RWPE2 (cell line): Measurements from ENCODE around the gene PDZD8.
A peak's percentile ranks its signal among the peaks of the same experiment; 100 is the strongest.

ENCODE experiments used
- ATAC-seq: fragments of 200-7000 bp; cut with Tn5 transposase; 3 replicates; pipeline ENCODE4 v1.9.1; 2021; ENCODE audit warnings: low read depth
- DNase-seq: peaks from one replicate; pipeline ENCODE4 v3.0.0-alpha.2; 2020; ENCODE audit warnings: low spot score
- H3K27ac ChIP-seq: fragments of 450-650 bp; 2 replicates; pipeline ENCODE4 v1.5.1; 2017; ENCODE audit warnings: mild to moderate bottlenecking; ENCODE audit not compliant: poor library complexity, severe bottlenecking
- H3K27me3 ChIP-seq: fragments of 250-450 bp; sonication (Bioruptor Pico); 2 replicates; pipeline ENCODE4 v1.5.1; 2021; ENCODE audit warnings: mild to moderate bottlenecking, moderate library complexity; ENCODE audit not compliant: insufficient read depth, poor library complexity, severe bottlenecking
- H3K36me3 ChIP-seq: fragments of 250-450 bp; sonication (Bioruptor Pico); 2 replicates; pipeline ENCODE4 v1.5.1; 2020; ENCODE audit warnings: low read depth, mild to moderate bottlenecking, moderate library complexity
- H3K4me1 ChIP-seq: fragments of 250-450 bp; sonication (Bioruptor Pico); 2 replicates; pipeline ENCODE4 v1.5.1; 2021; ENCODE audit warnings: mild to moderate bottlenecking, moderate library complexity; ENCODE audit not compliant: insufficient read depth, poor library complexity, severe bottlenecking
- H3K4me3 ChIP-seq: fragments of 250-450 bp; sonication (Bioruptor Pico); 2 replicates; pipeline ENCODE4 v1.5.1; 2021; ENCODE audit warnings: mild to moderate bottlenecking, moderate library complexity; ENCODE audit not compliant: severe bottlenecking
- H3K9me3 ChIP-seq: fragments of 250-450 bp; sonication (Bioruptor Pico); 2 replicates; pipeline ENCODE4 v1.5.1; 2021; ENCODE audit warnings: mild to moderate bottlenecking, moderate library complexity; ENCODE audit not compliant: severe bottlenecking
- TF ChIP-seq, protein P1 (sequence below): fragments of 450-650 bp; IDR thresholded peaks from one replicate; pipeline ENCODE4 v1.5.1; 2017; ENCODE audit warnings: mild to moderate bottlenecking, moderate library complexity; ENCODE audit not compliant: poor library complexity, severe bottlenecking

PDZD8 gene

DNA sequence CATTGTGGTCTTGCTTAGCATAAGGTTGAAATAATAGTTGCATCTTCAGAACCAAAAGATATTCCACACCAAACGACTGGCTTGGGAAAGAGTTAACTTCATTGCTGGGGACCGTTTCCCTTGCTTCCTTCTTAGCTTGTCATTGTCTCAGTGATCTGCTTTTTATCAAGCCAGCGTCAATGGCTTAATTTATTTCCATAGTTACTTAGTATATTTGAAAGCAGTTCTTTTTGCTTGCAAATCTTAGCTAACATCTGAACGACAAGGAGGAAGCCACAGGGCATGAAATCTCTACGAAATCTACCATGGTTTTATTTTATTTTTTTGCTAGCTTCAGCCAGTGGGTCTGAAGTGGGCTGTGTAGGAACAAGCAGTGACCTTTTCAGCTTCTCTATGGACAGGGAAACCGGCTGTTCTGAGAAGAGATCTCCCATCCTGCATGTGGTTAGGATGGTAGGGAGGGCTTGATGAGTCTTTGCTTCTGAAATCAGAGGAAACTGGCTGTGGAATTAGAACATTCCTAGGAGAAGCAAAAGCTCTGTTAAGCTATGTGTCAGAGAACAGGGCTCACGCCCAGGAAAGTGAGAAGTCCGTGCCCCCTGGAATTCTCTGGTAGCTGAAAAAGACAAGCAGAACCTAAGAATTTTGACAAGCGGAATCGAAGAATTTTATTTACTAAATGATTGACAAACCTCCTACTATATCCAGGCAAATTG, 126.3 kb downstream of the PDZD8 start:
- ATAC-seq (no peak), DNase-seq (no peak)
- H3K27ac ChIP-seq, result no peak overlapping the region
- H3K36me3 ChIP-seq, result no peaks in the 10 kb centered on the region
- no peak overlapping the region for H3K4me3 ChIP-seq
- H3K27me3 ChIP-seq, result peaks cover 4% of the 10 kb centered on the region
- H3K9me3 ChIP-seq, result no peaks in the 10 kb centered on the region
- H3K4me1 ChIP-seq, result no peaks in the 10 kb centered on the region
- TF ChIP-seq, protein P1, sequence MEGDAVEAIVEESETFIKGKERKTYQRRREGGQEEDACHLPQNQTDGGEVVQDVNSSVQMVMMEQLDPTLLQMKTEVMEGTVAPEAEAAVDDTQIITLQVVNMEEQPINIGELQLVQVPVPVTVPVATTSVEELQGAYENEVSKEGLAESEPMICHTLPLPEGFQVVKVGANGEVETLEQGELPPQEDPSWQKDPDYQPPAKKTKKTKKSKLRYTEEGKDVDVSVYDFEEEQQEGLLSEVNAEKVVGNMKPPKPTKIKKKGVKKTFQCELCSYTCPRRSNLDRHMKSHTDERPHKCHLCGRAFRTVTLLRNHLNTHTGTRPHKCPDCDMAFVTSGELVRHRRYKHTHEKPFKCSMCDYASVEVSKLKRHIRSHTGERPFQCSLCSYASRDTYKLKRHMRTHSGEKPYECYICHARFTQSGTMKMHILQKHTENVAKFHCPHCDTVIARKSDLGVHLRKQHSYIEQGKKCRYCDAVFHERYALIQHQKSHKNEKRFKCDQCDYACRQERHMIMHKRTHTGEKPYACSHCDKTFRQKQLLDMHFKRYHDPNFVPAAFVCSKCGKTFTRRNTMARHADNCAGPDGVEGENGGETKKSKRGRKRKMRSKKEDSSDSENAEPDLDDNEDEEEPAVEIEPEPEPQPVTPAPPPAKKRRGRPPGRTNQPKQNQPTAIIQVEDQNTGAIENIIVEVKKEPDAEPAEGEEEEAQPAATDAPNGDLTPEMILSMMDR, result no peak

DNA sequence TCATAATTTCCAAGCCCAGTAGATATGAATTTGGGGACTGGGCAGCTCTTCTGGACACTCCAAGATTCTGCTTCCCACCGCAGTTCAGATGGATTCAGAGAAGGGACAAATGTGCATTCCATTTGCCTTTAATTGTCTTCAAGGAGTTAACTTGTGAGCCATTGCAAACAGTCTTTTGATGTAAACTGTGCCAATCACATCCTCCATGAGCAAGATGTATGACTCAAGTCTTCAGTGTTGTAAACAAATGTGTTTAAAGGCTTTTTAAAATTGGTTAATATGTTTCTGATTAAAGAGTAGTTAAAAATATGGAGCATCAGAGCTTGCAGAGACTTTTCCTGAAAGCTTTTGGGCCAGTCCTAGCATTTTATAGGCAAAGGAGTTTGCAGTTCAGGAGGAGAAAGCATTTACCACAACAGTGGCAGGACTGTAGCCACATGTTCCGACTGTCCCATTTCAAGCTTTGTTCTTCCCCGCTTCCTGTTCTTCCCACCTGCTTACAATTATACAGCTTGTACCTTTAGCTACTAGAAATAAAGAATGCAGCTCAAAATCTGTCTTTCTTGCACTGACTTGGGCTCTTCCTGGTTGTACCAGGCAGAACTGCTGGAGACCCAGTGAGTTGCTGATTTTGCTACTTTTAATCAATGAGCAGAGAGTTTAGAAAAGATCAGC, 128.1 kb downstream of the PDZD8 start:
- DNase-seq (no peak), ATAC-seq (no peak)
- no peaks in the 10 kb centered on the region for H3K36me3 ChIP-seq
- H3K4me3 ChIP-seq, result no peak overlapping the region
- H3K4me1 ChIP-seq, result no peaks in the 10 kb centered on the region
- no peaks in the 10 kb centered on the region for H3K9me3 ChIP-seq
- H3K27ac ChIP-seq, result no peak overlapping the region
- TF ChIP-seq, protein P1, result no peak
- peaks cover 19% of the 10 kb centered on the region for H3K27me3 ChIP-seq

DNA sequence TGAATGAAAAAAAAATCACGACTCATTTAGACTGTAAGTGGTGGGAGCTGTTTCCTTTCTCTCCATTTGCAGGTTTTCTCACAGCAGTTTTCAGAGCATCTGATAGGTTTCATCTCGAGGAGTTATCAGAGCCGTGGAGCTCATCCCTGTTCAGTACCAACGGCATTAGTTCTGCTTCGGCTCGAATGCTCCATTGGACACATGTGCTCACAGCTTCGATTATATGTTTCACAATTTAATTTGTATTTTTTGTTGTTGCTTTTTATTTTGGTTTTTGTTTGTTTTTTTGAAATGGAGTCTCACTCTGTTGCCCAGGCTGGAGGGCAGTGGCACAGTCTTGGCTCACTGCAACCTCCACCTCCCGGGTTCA, 132.8 kb downstream of the PDZD8 start:
- H3K36me3 ChIP-seq, result no peaks in the 10 kb centered on the region
- H3K4me3 ChIP-seq, result no peak overlapping the region
- H3K4me1 ChIP-seq, result no peaks in the 10 kb centered on the region
- no peaks in the 10 kb centered on the region for H3K9me3 ChIP-seq
- peaks cover 44% of the 10 kb centered on the region for H3K27me3 ChIP-seq
- ATAC-seq, result no peak
- no peak for DNase-seq
- no peak overlapping the region for H3K27ac ChIP-seq
- TF ChIP-seq, protein P1, result no peak

DNA sequence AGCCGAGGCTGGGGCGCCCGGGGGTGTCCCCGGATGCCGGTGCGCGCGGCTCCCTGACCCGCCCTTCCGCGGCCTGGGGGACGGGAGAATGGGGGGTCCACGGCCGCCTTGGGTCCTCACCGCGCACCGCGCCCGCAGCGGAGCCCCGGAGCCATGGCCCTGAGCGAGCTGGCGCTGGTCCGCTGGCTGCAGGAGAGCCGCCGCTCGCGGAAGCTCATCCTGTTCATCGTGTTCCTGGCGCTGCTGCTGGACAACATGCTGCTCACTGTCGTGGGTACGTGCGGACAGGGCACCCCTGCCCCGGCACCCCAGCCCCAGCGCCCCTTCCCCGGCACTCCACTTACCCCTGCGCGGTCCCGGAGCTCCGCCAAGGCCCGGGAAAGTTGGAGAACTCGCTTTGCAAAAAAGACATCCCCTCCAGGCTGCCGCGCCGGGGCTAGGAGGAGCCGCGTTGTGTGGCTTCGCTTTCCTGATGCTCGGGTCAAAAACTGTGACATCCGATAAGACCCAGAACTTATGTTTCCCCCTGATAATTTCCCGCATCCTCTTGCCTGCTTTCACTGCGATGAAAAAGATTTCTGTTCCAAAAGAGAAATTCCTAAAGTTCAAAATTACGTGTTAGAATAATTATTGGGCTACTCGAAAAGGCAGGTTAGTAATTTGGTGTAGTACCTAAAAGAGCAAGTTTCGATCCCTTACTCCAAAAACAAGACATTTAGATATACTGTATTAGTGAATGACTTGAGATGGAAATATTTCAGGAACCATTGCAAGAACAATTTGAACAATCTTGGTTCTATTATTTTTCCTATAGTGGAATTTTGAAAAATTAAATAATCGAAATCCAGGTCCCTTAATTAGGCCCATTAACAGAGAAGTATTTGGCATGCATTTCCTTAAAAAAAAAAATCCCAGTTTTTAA, 133.4 kb downstream of the PDZD8 start:
- no peak for DNase-seq
- no peaks in the 10 kb centered on the region for H3K4me1 ChIP-seq
- peak overlapping the region; percentile 21 for H3K4me3 ChIP-seq
- peak; percentile 68 for ATAC-seq
- no peaks in the 10 kb centered on the region for H3K9me3 ChIP-seq
- H3K27me3 ChIP-seq, result peaks cover 44% of the 10 kb centered on the region
- TF ChIP-seq, protein P1, result no peak
- H3K36me3 ChIP-seq, result no peaks in the 10 kb centered on the region
- no peak overlapping the region for H3K27ac ChIP-seq
